ENCODE data around the gene C8G. TPM values are rescaled to one million over a fixed set of nuclear protein-coding genes. Genes with fewer than 3 reads are reported as not detected.

Gene C8G
- total and polyA plus RNA-seq, 2 of the 13 experiments (the other 11 are each of a cell fraction or from before 2014, with no cell fraction given): 4.9 to 12.8 TPM

- Histone ChIP-seq H2AFZ (ENCODE audit: low read length) (no peak overlapping the region), H3K9me3 (ENCODE audit: low read length) (no peaks in the 10 kb centered on the region), H3K4me1 (ENCODE audit: insufficient read depth, low read length) (no peaks in the 10 kb centered on the region), H3K27me3 (ENCODE audit: control insufficient read depth in 1 of 2, insufficient read depth in 2 of 2, low read length in 2 of 2) (no peaks in the 10 kb centered on the region), H3K9ac (ENCODE audit: insufficient read depth, low read depth, low read length) (no peak overlapping the region), H3K4me2 (ENCODE audit: low read depth, low read length) (no peak overlapping the region), H4K20me1 (ENCODE audit: insufficient read depth, low read length) (no peaks in the 10 kb centered on the region), H3K4me3 (replicated peaks in 1 of 3; ENCODE audit: insufficient read depth in 1 of 3, low read depth in 2 of 3, low read length in 3 of 3) (no peak overlapping the region), H3K36me3 (replicated peaks in 1 of 2; ENCODE audit: control insufficient read depth in 1 of 2, insufficient read depth in 2 of 2, low read length in 2 of 2) (peaks cover 40 to 70% of the 10 kb centered on the region in 2 experiments), H3K27ac (ENCODE audit: extremely low read length, insufficient read depth, low read length) (no peak overlapping the region), H3K79me2 (ENCODE audit: insufficient read depth, low read length) (peaks cover 4% of the 10 kb centered on the region)
- CTCF ChIA-PET (ENCODE audit: low intra/inter-chr PET ratio, low total read pairs): no interaction called here
- intact Hi-C loops (cut with micrococcal nuclease; ENCODE audit: unreplicated experiment) (no loop called here), in situ Hi-C loops (cut with HindIII; ENCODE audit: extremely low pct_ligation_motif_present, low pct_unique_long_range_greater_than_20kb) (no loop called here)
- FAIRE-seq (no peak), ATAC-seq (no peak), DNase-seq (ENCODE audit: low spot score) (no peak)
- WGBS (ENCODE audit: low lambda C conversion rate): 99% methylated on average over 11 of the region's 11 CpGs
- POLR2A ChIA-PET: no interaction called here
- TF ChIP-seq PAXIP1 (CRISPR knock-in tag; conservative IDR thresholded peaks at IDR 0.05): no peak
- no peak for TF ChIP-seq NFYB (CRISPR knock-in tag; IDR thresholded peaks at IDR 0.05)
- BruUV-seq (replicated peaks): no TSS peak
Observed at GRCh38 chr9:136917902-136918301, 27.1 kb upstream of the C8G start.

- H3K9ac ChIP-seq (ENCODE audit: insufficient read depth, low read depth, low read length): no peak overlapping the region
- TF ChIP-seq ZMAT5 (CRISPR knock-in tag; IDR thresholded peaks at IDR 0.05; ENCODE audit: borderline replicate concordance, low read depth): no peak
- no peak for TF ChIP-seq ZNF3 (CRISPR knock-in tag; IDR thresholded peaks at IDR 0.05)
- TF ChIP-seq ZNF543 (CRISPR knock-in tag; IDR thresholded peaks at IDR 0.05): no peak
- no peak for TF ChIP-seq SMARCC2 (IDR thresholded peaks at IDR 0.05)
- no peak for TF ChIP-seq GLI4 (CRISPR knock-in tag; IDR thresholded peaks at IDR 0.05; ENCODE audit: borderline replicate concordance)
- no peak for TF ChIP-seq FOXO4 (CRISPR knock-in tag; conservative IDR thresholded peaks at IDR 0.05)
- TF ChIP-seq PRDM10 (CRISPR knock-in tag; IDR thresholded peaks at IDR 0.05; ENCODE audit: low read depth): no peak
Observed at GRCh38 chr9:136920069-136920468, 25.0 kb upstream of the C8G start.

More at GRCh38 chr9:136920069-136920468, 25.0 kb upstream of the C8G start:
- Histone ChIP-seq H2AFZ (ENCODE audit: low read length) (no peak overlapping the region), H3K27ac (ENCODE audit: extremely low read length, insufficient read depth, low read length) (no peak overlapping the region), H3K9me3 (ENCODE audit: low read length) (no peaks in the 10 kb centered on the region), H4K20me1 (ENCODE audit: insufficient read depth, low read length) (no peaks in the 10 kb centered on the region), H3K4me1 (ENCODE audit: insufficient read depth, low read length) (no peaks in the 10 kb centered on the region), H3K4me3 (replicated peaks in 1 of 3; ENCODE audit: insufficient read depth in 1 of 3, low read depth in 2 of 3, low read length in 3 of 3) (no peak overlapping the region), H3K79me2 (ENCODE audit: insufficient read depth, low read length) (peaks cover 4% of the 10 kb centered on the region), H3K4me2 (ENCODE audit: low read depth, low read length) (no peak overlapping the region), H3K27me3 (ENCODE audit: control insufficient read depth in 1 of 2, insufficient read depth in 2 of 2, low read length in 2 of 2) (no peaks in the 10 kb centered on the region), H3K36me3 (replicated peaks in 1 of 2; ENCODE audit: control insufficient read depth in 1 of 2, insufficient read depth in 2 of 2, low read length in 2 of 2) (peaks cover 34 to 67% of the 10 kb centered on the region in 2 experiments; a peak in 4 of 5 replicates)
- intact Hi-C loops (cut with micrococcal nuclease; ENCODE audit: unreplicated experiment) (no loop called here), in situ Hi-C loops (cut with HindIII; ENCODE audit: extremely low pct_ligation_motif_present, low pct_unique_long_range_greater_than_20kb) (no loop called here)
- DNase-seq (ENCODE audit: low spot score) (no peak), ATAC-seq (no peak), FAIRE-seq (no peak)
- CTCF ChIA-PET (ENCODE audit: low intra/inter-chr PET ratio, low total read pairs): no interaction called here
- POLR2A ChIA-PET: no interaction called here
- whole genome bisulfite sequencing (ENCODE audit: low lambda C conversion rate): 97% methylated on average over 14 of the region's 15 CpGs
- BruUV-seq (replicated peaks): no TSS peak
